HepG2 (cell line): ENCODE data around the gene FOXD2. TPM values are rescaled to one million over a fixed set of nuclear protein-coding genes. Genes with fewer than 3 reads are reported as not detected.

Experiments
- KDM2A ChIP-seq: sonication (generic); formaldehyde crosslinking; IDR thresholded peaks from 2 replicates; pipeline ENCODE4 v1.4.0; 2020; ENCODE audit warnings: low read depth, missing genetic modification reagents, borderline replicate concordance
- MIER2 ChIP-seq: IDR thresholded peaks from 2 replicates; pipeline ENCODE4 v1.6.1; 2016; ENCODE audit warnings: missing biosample characterization, missing genetic modification reagents
- MIER3 ChIP-seq: IDR thresholded peaks from 2 replicates; pipeline ENCODE4 v1.6.1; 2016; ENCODE audit warnings: missing compliant biosample characterization, borderline replicate concordance
- NCOR1 ChIP-seq: fragments of 200-600 bp; sonication (generic); IDR thresholded peaks from 2 replicates; pipeline ENCODE4 v1.7.0; 2017; ENCODE audit warnings: antibody characterized with exemption, low read length, borderline replicate concordance
- SNRNP70 ChIP-seq: fragments of 200-400 bp; formaldehyde crosslinking; IDR thresholded peaks from 2 replicates; pipeline ENCODE4 v1.6.1; 2017; ENCODE audit warnings: mild to moderate bottlenecking, low read depth, low read length, moderate library complexity
- ZNF138 ChIP-seq: sonication (generic); formaldehyde crosslinking; IDR thresholded peaks from 2 replicates; pipeline ENCODE4 v1.5.0; 2020; ENCODE audit warnings: mild to moderate bottlenecking, low read depth, missing genetic modification reagents
- ZNF577 ChIP-seq: sonication (generic); formaldehyde crosslinking; IDR thresholded peaks from 2 replicates; pipeline ENCODE4 v1.4.0; 2020; ENCODE audit warnings: mild to moderate bottlenecking, low read depth, missing genetic modification reagents, borderline replicate concordance
- polyA plus RNA-seq, 8 experiments: library from polyadenylated mRNA; depleted of rRNA in 3 of 8; stranded (reverse) in 7 of 8; unstranded in 1 of 8; fragments of >200 nt; fragmentation: Illumina TruSeq in 4 of 8; extraction: Trizol in 4 of 8; gene quantifications; 2 replicates each; pipeline versions ENCODE4 v1.2.1 to v1.2.3, GENCODE V29; 2011 to 2016; ENCODE audit warnings: low read depth in 4 of 8, missing spikeins in 1 of 8, mixed read lengths in 1 of 8; ENCODE audit not compliant: insufficient read depth in 1 of 8
- total RNA-seq, 5 experiments: library from RNA; depleted of rRNA; stranded (reverse); fragments of >200 nt; fragmentation: Illumina TruSeq; extraction: Trizol; gene quantifications; 2 replicates each; pipeline ENCODE4 v1.2.3, GENCODE V29; 2016; ENCODE audit warnings: low read depth in 1 of 5
- TF ChIP-seq, protein P1 (sequence below), 2 experiments: sonication (generic) in 1 of 2; formaldehyde crosslinking in 1 of 2; IDR thresholded peaks; 2 replicates each; pipeline versions ENCODE4 v1.4.0 to v1.6.1; 2016 to 2020; ENCODE audit warnings: borderline replicate concordance in 1 of 2, low read depth in 1 of 2, mild to moderate bottlenecking in 1 of 2, missing genetic modification reagents in 1 of 2
- TF ChIP-seq, protein P2 (sequence below): sonication (generic); formaldehyde crosslinking; IDR thresholded peaks from 2 replicates; pipeline ENCODE4 v1.5.0; 2020; ENCODE audit warnings: mild to moderate bottlenecking, missing genetic modification reagents
- TF ChIP-seq, protein P3 (sequence below): sonication (generic); formaldehyde crosslinking; conservative IDR thresholded peaks from 2 replicates; pipeline ENCODE4 v1.8.1; 2023; ENCODE audit warnings: missing genetic modification reagents
- TF ChIP-seq, protein P4 (sequence below): sonication (generic); formaldehyde crosslinking; IDR thresholded peaks from 2 replicates; pipeline ENCODE4 v1.4.0; 2020; ENCODE audit warnings: missing genetic modification reagents
- TF ChIP-seq, protein P5 (sequence below): sonication (generic); formaldehyde crosslinking; IDR thresholded peaks from 2 replicates; pipeline ENCODE4 v1.4.0; 2020; ENCODE audit warnings: missing genetic modification reagents

Gene FOXD2
- total and polyA plus RNA-seq, 2 of the 13 experiments (the other 11 are each of a cell fraction or from before 2014, with no cell fraction given): 0.01 to 0.09 TPM

DNA sequence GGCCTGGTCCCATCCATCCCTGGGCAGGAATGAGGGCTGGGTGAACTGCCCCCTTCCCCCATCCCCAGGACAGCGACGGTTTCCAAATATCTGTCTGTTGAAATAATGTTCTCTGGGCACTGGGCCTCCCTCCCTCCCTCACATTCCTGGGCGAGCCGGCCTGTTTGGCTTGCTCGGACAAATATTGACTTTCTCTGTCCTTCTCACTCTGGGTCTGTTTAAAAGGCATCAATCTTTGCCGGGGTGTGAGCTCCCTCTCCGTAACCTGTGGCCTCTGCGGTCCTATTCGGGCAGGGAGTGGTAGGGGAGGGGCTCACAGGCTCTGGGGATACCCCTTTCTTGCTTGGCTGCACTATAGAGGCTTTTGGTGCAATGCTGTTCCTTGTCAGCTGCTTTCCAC, 40.2 kb downstream of the FOXD2 start (continued):
- TF ChIP-seq, protein P1, sequence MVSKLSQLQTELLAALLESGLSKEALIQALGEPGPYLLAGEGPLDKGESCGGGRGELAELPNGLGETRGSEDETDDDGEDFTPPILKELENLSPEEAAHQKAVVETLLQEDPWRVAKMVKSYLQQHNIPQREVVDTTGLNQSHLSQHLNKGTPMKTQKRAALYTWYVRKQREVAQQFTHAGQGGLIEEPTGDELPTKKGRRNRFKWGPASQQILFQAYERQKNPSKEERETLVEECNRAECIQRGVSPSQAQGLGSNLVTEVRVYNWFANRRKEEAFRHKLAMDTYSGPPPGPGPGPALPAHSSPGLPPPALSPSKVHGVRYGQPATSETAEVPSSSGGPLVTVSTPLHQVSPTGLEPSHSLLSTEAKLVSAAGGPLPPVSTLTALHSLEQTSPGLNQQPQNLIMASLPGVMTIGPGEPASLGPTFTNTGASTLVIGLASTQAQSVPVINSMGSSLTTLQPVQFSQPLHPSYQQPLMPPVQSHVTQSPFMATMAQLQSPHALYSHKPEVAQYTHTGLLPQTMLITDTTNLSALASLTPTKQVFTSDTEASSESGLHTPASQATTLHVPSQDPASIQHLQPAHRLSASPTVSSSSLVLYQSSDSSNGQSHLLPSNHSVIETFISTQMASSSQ (IDR thresholded peaks at IDR 0.05; ENCODE audit: low read depth): peak; percentile 65; the same call in 1 of the 2 replicates
- TF ChIP-seq, protein P1 (CRISPR knock-in tag; IDR thresholded peaks at IDR 0.05; ENCODE audit: borderline replicate concordance): peak; percentile 84; the same call in 1 of the 2 replicates
- TF ChIP-seq, protein P2, sequence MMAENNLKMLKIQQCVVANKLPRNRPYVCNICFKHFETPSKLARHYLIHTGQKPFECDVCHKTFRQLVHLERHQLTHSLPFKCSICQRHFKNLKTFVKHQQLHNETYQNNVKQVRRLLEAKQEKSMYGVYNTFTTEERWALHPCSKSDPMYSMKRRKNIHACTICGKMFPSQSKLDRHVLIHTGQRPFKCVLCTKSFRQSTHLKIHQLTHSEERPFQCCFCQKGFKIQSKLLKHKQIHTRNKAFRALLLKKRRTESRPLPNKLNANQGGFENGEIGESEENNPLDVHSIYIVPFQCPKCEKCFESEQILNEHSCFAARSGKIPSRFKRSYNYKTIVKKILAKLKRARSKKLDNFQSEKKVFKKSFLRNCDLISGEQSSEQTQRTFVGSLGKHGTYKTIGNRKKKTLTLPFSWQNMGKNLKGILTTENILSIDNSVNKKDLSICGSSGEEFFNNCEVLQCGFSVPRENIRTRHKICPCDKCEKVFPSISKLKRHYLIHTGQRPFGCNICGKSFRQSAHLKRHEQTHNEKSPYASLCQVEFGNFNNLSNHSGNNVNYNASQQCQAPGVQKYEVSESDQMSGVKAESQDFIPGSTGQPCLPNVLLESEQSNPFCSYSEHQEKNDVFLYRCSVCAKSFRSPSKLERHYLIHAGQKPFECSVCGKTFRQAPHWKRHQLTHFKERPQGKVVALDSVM (CRISPR knock-in tag): peak; percentile 56; the same call in 1 of the 2 replicates
- TF ChIP-seq, protein P3, sequence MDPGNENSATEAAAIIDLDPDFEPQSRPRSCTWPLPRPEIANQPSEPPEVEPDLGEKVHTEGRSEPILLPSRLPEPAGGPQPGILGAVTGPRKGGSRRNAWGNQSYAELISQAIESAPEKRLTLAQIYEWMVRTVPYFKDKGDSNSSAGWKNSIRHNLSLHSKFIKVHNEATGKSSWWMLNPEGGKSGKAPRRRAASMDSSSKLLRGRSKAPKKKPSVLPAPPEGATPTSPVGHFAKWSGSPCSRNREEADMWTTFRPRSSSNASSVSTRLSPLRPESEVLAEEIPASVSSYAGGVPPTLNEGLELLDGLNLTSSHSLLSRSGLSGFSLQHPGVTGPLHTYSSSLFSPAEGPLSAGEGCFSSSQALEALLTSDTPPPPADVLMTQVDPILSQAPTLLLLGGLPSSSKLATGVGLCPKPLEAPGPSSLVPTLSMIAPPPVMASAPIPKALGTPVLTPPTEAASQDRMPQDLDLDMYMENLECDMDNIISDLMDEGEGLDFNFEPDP: no peak
- TF ChIP-seq MIER3 (CRISPR knock-in tag) (peak; percentile 88; the same call in 1 of the 2 replicates), ZNF577 (CRISPR knock-in tag) (no peak), NCOR1 (no peak), KDM2A (CRISPR knock-in tag) (peak; percentile 78; the same call in 1 of the 2 replicates), ZNF138 (no peak), MIER2 (0 out of 2 replicates have a peak, but pooled peaks have one; percentile 70), SNRNP70 (no peak)
- TF ChIP-seq, protein P4, sequence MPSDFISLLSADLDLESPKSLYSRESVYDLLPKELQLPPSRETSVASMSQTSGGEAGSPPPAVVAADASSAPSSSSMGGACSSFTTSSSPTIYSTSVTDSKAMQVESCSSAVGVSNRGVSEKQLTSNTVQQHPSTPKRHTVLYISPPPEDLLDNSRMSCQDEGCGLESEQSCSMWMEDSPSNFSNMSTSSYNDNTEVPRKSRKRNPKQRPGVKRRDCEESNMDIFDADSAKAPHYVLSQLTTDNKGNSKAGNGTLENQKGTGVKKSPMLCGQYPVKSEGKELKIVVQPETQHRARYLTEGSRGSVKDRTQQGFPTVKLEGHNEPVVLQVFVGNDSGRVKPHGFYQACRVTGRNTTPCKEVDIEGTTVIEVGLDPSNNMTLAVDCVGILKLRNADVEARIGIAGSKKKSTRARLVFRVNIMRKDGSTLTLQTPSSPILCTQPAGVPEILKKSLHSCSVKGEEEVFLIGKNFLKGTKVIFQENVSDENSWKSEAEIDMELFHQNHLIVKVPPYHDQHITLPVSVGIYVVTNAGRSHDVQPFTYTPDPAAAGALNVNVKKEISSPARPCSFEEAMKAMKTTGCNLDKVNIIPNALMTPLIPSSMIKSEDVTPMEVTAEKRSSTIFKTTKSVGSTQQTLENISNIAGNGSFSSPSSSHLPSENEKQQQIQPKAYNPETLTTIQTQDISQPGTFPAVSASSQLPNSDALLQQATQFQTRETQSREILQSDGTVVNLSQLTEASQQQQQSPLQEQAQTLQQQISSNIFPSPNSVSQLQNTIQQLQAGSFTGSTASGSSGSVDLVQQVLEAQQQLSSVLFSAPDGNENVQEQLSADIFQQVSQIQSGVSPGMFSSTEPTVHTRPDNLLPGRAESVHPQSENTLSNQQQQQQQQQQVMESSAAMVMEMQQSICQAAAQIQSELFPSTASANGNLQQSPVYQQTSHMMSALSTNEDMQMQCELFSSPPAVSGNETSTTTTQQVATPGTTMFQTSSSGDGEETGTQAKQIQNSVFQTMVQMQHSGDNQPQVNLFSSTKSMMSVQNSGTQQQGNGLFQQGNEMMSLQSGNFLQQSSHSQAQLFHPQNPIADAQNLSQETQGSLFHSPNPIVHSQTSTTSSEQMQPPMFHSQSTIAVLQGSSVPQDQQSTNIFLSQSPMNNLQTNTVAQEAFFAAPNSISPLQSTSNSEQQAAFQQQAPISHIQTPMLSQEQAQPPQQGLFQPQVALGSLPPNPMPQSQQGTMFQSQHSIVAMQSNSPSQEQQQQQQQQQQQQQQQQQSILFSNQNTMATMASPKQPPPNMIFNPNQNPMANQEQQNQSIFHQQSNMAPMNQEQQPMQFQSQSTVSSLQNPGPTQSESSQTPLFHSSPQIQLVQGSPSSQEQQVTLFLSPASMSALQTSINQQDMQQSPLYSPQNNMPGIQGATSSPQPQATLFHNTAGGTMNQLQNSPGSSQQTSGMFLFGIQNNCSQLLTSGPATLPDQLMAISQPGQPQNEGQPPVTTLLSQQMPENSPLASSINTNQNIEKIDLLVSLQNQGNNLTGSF (CRISPR knock-in tag): no peak
- TF ChIP-seq, protein P5, sequence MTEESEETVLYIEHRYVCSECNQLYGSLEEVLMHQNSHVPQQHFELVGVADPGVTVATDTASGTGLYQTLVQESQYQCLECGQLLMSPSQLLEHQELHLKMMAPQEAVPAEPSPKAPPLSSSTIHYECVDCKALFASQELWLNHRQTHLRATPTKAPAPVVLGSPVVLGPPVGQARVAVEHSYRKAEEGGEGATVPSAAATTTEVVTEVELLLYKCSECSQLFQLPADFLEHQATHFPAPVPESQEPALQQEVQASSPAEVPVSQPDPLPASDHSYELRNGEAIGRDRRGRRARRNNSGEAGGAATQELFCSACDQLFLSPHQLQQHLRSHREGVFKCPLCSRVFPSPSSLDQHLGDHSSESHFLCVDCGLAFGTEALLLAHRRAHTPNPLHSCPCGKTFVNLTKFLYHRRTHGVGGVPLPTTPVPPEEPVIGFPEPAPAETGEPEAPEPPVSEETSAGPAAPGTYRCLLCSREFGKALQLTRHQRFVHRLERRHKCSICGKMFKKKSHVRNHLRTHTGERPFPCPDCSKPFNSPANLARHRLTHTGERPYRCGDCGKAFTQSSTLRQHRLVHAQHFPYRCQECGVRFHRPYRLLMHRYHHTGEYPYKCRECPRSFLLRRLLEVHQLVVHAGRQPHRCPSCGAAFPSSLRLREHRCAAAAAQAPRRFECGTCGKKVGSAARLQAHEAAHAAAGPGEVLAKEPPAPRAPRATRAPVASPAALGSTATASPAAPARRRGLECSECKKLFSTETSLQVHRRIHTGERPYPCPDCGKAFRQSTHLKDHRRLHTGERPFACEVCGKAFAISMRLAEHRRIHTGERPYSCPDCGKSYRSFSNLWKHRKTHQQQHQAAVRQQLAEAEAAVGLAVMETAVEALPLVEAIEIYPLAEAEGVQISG (CRISPR knock-in tag): peak; percentile 69
